HL-60 (cell line): ENCODE data around the gene CNTN5.

ENCODE experiments used
- GABPA ChIP-seq: IDR thresholded peaks from 2 replicates; pipeline ENCODE4 v1.6.1; 2012; ENCODE audit warnings: low read depth
- POLR2AphosphoS5 ChIP-seq: IDR thresholded peaks from 2 replicates; pipeline ENCODE4 v1.6.1; 2012; ENCODE audit warnings: low read depth
- TF ChIP-seq, protein P1 (sequence below): IDR thresholded peaks from one replicate; pipeline ENCODE4 v1.5.1; 2011; ENCODE audit warnings: low read length, control low read depth, inconsistent platforms; ENCODE audit not compliant: insufficient read depth
- TF ChIP-seq, protein P2 (sequence below): IDR thresholded peaks from 2 replicates; pipeline ENCODE4 v1.6.1; 2012; ENCODE audit warnings: low read depth; ENCODE audit not compliant: insufficient replicate concordance

DNA sequence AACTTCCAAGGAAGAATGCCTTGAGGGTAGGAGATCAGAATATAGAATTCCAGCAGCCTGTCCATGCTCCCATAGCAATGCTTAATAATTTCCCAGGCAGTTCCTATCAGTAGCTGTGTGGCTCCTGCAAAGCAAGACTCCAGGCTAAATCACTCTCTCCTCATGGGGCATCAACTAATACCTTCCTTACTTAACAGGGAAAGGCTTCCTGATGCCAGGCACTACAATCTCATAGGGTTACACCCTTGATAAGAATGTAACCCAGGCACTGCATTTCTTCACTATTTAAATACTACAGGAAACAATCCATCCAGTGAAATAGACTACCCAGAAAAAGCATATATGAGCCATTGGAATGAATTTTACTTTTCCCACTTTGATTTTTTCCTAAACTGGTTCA is 1051.4 kb downstream of the CNTN5 start:
- TF ChIP-seq, protein P1, sequence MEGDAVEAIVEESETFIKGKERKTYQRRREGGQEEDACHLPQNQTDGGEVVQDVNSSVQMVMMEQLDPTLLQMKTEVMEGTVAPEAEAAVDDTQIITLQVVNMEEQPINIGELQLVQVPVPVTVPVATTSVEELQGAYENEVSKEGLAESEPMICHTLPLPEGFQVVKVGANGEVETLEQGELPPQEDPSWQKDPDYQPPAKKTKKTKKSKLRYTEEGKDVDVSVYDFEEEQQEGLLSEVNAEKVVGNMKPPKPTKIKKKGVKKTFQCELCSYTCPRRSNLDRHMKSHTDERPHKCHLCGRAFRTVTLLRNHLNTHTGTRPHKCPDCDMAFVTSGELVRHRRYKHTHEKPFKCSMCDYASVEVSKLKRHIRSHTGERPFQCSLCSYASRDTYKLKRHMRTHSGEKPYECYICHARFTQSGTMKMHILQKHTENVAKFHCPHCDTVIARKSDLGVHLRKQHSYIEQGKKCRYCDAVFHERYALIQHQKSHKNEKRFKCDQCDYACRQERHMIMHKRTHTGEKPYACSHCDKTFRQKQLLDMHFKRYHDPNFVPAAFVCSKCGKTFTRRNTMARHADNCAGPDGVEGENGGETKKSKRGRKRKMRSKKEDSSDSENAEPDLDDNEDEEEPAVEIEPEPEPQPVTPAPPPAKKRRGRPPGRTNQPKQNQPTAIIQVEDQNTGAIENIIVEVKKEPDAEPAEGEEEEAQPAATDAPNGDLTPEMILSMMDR = no peak
- no peak for TF ChIP-seq POLR2AphosphoS5
- TF ChIP-seq, protein P2, sequence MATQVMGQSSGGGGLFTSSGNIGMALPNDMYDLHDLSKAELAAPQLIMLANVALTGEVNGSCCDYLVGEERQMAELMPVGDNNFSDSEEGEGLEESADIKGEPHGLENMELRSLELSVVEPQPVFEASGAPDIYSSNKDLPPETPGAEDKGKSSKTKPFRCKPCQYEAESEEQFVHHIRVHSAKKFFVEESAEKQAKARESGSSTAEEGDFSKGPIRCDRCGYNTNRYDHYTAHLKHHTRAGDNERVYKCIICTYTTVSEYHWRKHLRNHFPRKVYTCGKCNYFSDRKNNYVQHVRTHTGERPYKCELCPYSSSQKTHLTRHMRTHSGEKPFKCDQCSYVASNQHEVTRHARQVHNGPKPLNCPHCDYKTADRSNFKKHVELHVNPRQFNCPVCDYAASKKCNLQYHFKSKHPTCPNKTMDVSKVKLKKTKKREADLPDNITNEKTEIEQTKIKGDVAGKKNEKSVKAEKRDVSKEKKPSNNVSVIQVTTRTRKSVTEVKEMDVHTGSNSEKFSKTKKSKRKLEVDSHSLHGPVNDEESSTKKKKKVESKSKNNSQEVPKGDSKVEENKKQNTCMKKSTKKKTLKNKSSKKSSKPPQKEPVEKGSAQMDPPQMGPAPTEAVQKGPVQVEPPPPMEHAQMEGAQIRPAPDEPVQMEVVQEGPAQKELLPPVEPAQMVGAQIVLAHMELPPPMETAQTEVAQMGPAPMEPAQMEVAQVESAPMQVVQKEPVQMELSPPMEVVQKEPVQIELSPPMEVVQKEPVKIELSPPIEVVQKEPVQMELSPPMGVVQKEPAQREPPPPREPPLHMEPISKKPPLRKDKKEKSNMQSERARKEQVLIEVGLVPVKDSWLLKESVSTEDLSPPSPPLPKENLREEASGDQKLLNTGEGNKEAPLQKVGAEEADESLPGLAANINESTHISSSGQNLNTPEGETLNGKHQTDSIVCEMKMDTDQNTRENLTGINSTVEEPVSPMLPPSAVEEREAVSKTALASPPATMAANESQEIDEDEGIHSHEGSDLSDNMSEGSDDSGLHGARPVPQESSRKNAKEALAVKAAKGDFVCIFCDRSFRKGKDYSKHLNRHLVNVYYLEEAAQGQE = no peak
- TF ChIP-seq GABPA = no peak
